B cell (primary cell): ENCODE results near the gene KCNE1.

Experiments
- CTCF ChIP-seq: fragments of 200-600 bp; IDR thresholded peaks from one replicate; pipeline ENCODE4 v1.8.0; 2022; ENCODE audit warnings: antibody characterized with exemption, mild to moderate bottlenecking
- EZH2 ChIP-seq: IDR thresholded peaks from 2 replicates; pipeline ENCODE4 v1.6.1; 2012; ENCODE audit warnings: borderline replicate concordance, low read depth, mild to moderate bottlenecking, moderate library complexity, low read length; ENCODE audit not compliant: insufficient read depth, poor library complexity, severe bottlenecking

GRCh38 chr21:34558166-34558565 is 46.2 kb upstream of the KCNE1 start:
- TF ChIP-seq CTCF, result no peak
- no peak for TF ChIP-seq EZH2
